Testis (tissue), 2 donors: ENCODE results near the gene GP1BA.

Experiments
- POLR2A ChIP-seq: fragments of 450-650 bp; IDR thresholded peaks from one replicate; pipeline ENCODE4 v1.6.1; 2017; ENCODE audit warnings: antibody characterized with exemption, mild to moderate bottlenecking, moderate library complexity
- TF ChIP-seq, protein P1 (sequence below), 3 experiments: fragments of 450-650 bp in 2 of 3; fragments of 200-600 bp in 1 of 3; sonication (generic) in 1 of 3; IDR thresholded peaks; one replicate each; pipeline ENCODE4 v1.5.1; 2016 to 2019; ENCODE audit warnings: antibody characterized with exemption in 3 of 3, mild to moderate bottlenecking in 2 of 3, moderate library complexity in 1 of 3

GRCh38 chr17:4908711-4909496, 23.2 kb upstream of the GP1BA start:
- TF ChIP-seq, protein P1, sequence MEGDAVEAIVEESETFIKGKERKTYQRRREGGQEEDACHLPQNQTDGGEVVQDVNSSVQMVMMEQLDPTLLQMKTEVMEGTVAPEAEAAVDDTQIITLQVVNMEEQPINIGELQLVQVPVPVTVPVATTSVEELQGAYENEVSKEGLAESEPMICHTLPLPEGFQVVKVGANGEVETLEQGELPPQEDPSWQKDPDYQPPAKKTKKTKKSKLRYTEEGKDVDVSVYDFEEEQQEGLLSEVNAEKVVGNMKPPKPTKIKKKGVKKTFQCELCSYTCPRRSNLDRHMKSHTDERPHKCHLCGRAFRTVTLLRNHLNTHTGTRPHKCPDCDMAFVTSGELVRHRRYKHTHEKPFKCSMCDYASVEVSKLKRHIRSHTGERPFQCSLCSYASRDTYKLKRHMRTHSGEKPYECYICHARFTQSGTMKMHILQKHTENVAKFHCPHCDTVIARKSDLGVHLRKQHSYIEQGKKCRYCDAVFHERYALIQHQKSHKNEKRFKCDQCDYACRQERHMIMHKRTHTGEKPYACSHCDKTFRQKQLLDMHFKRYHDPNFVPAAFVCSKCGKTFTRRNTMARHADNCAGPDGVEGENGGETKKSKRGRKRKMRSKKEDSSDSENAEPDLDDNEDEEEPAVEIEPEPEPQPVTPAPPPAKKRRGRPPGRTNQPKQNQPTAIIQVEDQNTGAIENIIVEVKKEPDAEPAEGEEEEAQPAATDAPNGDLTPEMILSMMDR (IDR thresholded peaks at IDR 0.05): peak; percentile 57 to 87 (median 82)
- TF ChIP-seq POLR2A: no peak
